NCI-H82 (cell line): ENCODE results near the gene OPRD1.
"Not testable (repeated sequence)": the region's sequence is repeated elsewhere in the genome, so short reads cannot be mapped to it uniquely, and the experiment has no call there.

Experiments
- DNase-seq: peaks from one replicate; lab custom pipeline; 2025; lab: John Stamatoyannopoulos, UW

Gene OPRD1

DNA sequence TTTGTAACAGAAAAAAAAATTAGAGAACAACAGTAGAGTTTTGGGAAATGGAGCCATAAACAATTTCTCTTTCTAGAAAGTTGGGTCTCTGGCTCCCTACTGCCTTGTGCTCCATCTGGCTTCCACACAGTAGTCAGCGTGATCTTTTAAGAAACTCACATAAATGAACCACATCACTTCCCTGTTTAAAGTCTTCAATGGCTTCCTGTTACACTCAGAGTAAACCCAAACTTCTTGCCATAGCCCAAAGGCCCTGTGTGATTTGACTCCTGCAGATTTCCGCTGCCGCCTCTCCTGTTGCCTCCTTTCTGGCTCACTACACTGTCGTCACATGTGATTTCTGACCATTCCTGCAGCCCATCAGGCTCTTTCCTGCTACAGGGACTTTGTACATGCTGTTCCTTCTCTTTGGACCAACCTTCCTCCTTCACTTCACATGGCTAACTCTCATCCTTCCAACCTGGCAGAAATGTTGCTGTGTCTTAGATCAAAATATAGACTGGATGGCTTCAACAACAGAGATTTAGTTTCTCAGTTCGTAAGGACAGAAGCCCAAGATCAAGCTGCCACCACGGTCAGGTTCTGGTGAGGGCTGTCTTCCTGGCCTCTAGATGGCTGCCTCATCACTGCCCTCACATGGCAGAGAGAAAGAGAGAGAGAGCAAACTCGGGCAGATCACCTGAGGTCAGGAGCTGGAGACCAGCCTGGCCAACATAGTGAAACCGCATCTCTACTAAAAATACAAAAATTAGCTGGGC is 34.0 kb downstream of the OPRD1 start:
- DNase-seq = peak; percentile 57

DNA sequence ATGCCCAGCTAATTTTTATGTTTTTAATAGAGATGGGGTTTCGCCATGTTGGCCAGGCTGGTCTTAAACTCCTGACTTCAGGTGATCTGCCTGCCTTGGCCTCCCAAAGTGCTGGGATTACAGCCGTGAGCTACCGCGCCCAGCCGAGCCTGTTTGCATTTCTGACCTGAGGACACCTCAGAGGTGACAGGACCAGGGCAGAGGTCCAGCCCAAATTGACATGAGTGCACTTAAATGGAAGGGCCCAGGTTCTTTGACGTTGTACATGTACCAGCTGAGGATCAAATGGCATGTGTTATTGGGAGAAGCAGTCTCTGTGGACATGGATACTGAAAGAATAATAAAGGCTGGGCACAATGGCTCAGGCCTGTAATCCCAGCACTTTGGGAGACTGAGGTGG is 35.2 kb downstream of the OPRD1 start:
- not testable (repeated sequence) for DNase-seq

DNA sequence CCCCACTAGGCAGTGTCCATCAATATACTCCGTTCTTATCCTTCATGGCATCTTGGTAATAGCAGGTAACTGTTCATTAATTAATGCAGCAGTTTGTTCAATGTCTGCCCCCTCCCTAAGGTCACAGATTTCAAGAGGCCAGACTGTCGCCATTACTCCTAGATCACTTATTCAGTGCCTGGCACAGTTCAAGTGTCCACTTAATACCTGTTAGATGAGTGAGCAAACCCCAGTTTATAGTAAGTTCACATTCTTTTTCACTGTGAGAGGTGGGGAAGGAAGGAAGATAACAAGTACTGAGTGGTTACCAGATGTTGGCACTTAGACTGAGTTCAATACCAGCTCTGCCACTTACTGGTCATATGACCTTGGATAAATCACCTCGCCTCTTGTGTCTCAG is 36.4 kb downstream of the OPRD1 start:
- no peak for DNase-seq

DNA sequence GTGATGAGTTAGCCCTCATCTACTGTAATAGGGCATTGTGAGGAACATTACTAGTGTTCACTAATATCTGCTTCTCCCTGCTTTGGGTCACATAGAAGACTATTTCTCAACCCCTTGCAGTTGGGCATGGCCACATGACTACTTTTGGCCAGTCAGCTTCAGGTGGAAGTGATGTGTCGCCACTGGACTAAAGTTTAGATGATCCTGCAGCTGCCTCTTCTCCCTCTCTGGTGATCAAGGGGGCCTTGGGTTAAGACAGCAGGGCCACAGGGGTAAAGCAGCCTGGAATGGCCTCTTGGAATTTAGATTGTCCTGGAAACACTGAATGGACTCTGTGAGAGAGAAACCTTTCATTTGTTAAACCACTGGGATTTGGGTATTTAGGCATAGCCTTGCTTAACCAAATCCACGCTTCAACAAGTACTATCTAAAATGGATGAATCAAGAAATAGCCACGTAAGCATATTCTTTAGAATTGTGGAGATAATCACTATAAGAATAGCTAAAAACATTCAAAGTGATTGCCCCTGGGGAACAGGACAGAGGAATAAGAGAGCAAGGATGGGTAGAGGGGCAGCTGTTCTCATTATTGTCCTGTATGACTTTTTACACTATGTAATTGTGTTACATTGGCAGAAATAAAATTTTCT is 41.2 kb downstream of the OPRD1 start:
- DNase-seq = no peak

DNA sequence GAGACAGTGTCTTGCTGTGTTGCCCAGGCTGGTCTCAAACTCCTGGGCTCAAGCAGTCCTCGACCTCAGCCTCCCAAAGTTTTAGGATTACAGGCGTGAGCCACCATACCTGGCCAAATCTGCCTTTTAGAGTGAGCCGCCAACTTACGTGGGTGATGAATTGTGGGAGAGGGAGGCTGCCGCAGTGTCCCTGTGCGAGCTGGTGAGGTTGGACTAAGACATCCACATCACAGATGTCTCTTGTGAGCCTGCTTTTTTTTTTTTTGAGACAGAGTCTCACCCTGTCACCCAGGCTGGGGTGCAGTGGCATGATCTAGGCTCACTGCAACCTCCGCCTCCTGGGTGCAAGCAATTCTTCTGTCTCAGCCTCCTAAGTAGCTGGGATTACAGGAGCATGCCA is 42.4 kb downstream of the OPRD1 start:
- DNase-seq = not testable (repeated sequence)

DNA sequence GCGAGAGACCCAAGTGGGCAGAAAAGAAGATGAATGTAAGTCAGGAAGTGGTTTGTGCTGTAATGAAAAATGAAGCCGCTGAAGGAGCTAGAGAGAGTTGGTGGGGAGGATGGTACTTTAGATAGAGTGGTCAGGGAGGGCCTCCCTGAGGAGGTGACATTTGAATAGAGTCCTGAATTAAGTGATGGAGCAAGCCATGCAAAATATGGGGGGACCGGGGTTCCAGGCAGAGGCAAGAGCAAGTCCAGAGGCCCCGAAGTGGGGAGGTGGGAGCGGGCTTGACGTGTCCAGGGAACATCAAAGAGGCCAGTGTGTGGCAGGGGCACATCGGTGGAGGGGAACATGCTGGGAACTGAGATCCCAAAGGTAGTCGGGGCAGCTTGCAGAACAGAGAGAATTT is 43.1 kb downstream of the OPRD1 start:
- no peak for DNase-seq

DNA sequence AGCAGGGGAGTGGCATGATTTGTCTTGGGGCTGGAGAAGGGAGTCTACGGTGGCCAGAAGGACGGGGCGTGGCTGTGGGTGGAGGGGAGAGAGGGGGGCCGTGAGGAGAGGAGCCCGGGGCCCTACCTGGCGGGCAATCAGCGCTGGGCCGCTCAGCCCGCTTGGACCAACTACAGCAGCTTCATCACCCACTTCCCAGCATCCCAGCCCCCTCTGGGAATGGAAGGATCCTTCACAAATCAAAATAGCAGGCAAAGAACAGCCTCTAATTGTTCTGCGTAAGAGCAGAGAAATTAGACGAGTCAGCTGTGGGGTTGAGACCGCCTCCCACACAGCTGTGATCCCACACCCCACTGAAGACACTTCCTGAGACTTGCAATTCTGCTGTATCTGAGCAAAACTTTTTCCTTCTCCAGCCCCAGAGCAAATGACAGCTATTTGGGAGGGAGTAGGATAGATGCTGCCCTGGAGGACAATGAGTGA is 43.5 kb downstream of the OPRD1 start:
- DNase-seq = peak; percentile 64

DNA sequence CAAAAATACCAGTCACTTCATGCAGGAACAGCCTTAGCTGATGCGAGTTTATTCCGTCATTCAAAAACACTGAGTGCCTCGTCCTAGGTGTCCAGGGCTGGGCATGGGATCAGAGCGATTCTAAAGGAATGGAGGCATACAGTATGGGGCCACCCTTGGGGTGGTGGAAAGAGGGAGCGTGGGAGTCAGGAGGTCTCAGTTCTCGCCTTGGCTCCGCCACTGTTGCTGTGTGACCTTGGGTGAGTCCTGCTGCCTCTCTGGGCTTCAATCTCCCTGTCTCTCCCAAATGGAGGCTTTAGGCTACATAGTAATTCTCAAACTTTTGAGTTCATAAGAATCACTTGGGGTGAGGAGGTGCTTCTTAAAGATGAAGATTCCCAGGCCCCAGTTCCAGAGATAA is 44.0 kb downstream of the OPRD1 start:
- DNase-seq = no peak

DNA sequence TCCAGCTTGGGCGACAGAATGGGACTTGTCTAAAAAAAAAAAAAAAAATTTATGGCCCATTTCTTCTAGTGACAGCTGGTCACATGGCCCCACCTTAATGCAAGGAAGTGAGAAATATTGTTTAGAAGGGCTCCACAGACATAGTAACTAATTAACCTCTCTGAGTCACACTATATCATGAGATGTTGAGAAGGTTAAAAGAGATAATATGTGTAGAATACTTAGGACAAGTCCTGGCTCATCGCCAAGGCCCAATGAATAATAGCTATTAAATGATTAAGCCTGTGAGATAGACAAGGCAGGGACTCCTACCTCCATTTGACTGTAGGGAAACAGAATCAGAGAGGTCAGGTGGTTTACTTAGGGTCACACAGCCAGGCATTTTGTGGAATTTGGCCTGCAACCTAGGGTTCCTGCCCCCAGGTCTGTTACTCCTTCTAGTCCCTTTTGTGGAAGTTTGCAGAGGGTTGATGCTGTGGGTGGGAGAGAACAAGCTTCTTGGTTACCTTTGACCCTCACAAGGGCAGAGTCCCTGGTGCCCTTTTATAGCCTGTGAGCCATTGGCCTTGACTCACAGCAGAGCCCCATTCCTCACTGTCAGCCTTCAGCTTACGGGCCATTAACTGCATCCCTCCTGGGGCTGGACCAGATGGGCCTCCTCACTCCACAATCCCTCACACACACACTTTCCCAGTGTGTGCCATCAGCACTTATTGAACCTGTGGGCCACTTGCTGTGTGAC is 48.5 kb downstream of the OPRD1 start:
- DNase-seq = peak; percentile 78

DNA sequence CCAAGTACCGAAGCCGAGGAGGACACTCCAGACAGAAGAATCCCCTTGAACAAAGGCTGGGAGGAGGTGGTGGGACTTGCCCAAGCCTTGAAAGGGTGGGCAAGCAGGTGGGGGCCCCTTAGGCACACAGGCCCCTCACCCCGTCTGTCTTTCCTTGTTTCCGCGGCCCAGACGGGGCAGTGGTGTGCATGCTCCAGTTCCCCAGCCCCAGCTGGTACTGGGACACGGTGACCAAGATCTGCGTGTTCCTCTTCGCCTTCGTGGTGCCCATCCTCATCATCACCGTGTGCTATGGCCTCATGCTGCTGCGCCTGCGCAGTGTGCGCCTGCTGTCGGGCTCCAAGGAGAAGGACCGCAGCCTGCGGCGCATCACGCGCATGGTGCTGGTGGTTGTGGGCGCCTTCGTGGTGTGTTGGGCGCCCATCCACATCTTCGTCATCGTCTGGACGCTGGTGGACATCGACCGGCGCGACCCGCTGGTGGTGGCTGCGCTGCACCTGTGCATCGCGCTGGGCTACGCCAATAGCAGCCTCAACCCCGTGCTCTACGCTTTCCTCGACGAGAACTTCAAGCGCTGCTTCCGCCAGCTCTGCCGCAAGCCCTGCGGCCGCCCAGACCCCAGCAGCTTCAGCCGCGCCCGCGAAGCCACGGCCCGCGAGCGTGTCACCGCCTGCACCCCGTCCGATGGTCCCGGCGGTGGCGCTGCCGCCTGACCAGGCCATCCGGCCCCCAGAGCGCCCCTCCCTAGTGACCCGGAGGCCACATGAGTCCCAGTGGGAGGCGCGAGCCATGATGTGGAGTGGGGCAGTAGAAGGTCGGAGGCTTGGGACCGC is 50.8 kb downstream of the OPRD1 start:
- no peak for DNase-seq

DNA sequence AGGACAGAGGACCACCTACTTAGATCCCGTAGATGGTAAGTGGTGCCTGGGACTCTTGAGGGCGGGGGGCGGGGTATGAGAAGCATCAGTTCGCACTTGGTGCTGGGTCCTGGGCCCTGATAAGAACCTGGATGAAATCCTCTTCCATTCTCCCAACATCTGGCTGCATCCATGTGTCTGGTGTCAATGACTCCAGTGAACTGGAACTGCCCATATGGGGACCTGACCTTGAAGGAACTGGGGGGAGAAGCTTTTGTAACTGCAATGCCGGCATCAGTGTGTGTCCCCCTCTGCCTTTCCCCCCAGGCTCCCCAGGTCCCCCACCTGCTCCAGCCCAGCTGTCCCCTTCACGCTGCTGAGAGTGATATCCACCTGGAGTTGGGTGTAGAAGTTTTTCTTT is 52.7 kb downstream of the OPRD1 start:
- peak; percentile 86 for DNase-seq

DNA sequence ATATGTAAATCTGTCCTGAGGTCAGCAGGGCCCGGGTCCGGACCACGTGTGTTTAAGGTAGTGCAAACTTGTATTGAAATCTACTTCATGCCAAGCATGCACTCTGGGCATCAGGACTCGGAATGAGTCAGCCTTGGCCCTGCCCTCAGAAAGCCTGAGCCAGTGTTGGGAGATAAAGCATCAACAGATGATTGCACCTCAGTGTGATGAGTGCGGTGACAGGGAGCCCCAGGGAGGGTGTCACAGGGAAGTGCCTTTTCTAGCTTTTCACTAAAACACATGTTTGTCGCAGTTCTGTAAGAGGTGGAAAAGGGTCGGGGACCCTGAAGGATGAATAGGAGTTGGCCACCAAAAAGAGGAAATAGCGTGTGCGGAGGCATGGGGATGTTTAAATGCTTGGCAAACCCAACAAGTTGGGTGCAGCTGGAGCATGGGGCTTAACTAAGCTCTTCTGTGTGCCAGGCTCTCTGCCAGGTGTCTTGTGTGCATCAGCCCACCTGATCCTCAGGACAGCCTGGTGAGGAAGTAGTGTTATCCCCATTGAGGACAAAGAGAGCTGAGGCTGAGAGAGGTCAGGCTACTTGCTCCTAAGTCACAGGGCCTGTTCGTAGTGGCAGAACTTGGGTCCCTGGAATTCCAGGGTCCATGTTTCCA is 54.2 kb downstream of the OPRD1 start:
- DNase-seq = no peak

DNA sequence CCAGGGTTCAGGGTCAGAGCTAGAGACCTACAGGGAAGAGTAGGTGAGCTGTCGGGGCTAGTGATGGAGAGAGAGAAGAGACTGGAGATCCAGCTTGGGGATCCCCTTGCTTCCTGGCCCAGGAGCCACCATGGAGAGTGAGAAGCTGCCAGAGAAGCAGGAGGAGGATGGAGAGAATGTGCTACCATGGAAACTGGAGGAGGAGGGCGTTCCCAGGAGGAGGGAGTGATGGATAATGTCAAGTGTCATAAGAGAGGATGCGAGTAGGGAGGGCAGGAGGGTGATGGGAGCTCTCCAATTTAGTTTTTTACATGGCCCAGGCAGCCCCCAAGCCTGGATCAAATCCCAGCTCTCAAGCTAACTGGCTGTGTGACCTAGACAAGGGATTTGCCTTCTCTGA is 55.9 kb downstream of the OPRD1 start:
- DNase-seq = no peak

DNA sequence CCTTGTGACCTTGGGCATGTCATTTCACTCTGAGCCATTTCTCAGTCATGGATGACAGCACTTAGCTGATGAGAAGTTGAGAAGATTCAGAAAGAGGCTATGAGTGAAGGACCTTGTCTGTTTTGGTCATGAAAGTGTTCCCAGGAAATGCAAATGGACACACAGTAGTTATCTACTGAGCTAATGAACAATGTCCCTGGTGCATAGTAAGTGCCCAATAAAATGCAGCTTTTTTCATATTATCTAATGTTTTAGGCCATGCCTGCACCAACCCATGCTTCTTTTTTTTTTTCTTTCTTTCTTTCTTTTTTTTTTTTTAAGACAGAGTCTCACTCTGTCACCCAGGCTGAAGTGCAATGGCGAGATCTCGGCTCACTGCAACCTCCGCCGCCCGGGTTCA is 58.0 kb downstream of the OPRD1 start:
- no peak for DNase-seq

DNA sequence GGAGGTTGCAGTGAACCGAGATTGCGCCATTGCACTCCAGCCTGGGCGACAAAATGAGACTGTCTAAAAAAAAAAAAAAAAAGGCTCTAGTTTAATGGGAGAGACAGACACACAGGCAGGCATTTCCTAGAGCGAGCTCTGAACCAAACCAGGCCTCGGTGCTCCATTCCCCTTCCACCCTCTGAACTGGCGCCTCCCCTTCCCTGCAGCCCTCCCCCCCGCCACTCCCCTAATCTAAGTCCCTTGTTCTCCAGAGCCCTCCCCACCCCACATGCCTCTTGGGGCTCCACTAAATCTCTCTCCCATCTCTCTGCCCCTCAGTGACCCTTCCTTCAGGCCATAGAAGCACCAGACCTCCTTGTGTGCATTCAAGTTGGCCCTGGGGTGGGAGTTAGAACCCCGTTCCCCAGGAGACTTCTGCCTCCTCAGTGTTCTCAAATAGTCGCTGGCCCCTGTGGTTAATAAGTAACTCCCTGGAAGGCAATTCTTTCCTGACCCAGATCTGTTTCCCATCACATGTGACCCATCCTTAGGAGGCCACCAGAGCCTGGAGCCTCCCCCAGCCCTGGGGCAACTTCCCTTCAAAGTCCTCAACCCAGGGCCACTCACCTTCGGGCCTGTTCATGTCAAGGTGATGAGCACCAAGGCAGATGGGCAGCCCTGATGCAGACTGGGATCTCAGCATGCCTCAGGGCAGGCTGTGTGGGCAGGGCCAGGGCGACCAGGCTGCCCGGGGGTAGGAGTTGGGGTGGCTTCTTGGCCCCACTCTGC is 59.8 kb downstream of the OPRD1 start:
- no peak for DNase-seq

DNA sequence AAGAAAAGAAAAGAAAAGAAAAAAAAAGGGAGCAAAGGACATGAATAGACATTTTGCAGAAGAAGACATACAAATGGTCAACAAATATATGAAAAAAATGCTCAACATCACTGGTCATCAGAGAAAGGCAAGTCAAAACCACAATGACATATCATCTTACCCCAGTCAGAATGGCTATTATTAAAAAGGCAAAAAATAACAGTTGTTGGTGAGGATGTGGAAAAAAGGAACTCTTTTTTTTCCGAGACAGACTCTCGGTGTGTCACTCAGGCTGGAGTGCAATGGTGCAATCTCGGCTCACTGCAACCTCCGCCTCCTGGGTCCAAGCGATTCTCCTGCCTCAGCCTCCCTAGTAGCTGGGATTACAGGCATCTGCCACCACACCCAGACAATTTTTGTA is 63.2 kb downstream of the OPRD1 start:
- DNase-seq = not testable (repeated sequence)

DNA sequence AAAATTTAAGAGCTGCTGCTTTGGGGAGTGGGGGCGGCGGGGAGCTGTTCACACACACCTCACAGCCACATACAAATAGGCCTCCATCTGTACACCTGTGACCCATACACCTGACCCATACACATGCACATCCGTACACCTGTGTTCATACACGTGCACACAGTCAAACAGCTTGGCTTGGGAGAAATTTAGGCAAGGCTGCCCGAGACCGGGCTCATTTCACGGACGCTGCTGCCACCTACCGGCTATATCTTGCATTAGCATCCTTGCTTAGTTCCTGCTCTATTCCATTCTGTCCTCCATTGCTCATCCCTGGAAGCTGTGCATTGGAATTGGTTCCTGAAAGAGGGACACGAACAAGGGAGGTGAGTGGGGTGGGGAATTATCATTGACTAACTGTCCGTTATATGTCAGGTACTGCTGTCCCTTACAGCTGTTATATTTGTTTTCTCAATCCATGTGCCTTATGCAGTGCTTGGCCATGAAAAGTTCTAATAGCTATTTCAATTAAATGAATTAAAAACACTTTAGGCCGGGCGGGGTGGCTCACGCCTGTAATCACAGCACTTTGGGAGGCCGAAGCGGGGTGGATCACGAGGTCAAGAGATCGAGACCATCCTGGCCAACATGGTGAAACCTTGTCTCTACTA is 65.3 kb downstream of the OPRD1 start:
- peak; percentile 90 for DNase-seq

DNA sequence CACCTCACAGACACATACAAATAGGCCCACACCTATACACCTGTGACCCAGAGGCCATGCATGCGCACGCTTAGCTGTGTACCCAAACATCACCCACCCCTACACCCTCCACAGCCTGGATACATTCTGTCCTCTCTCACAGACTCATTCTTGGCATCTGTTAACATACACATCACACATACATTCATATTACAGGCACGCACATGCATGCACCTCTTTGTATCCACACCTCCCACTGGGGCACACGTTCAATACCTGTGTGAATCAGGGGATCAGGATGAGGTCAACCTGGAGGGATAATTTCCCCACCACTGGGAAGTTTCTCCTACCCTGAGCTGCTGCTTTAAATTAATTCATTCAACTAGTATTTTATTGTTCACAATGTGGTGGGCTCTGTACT is 66.8 kb downstream of the OPRD1 start:
- no peak for DNase-seq

DNA sequence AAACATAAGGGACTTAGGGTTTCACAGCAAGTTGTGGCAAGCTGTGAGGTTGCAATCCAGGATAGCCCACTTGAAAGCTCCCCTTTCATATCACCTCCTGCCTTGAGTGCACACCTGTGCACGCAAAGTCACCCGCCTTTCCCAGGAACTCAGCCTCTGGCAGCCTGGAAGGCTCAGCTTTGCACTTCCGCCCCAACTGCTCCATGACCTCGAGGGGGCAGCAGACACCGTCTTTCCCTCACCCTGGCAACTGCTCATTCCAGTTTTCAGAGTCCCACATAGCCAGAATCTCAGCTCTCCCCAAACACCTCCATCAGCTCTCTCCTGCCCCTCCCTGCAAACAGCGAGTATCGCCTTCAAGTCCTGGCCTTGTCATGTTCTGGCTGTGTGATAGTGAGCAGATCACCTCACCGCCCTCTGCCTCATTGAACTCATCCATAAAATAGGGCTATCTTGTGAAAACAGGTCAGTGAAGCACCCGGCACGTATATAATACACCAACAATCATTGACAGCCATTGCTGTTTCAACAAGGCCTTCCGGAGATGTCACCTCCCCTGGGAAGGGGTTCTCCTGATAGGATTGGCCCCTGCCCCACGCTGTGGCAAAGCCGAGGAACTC is 70.1 kb downstream of the OPRD1 start:
- peak; percentile 96 for DNase-seq

DNA sequence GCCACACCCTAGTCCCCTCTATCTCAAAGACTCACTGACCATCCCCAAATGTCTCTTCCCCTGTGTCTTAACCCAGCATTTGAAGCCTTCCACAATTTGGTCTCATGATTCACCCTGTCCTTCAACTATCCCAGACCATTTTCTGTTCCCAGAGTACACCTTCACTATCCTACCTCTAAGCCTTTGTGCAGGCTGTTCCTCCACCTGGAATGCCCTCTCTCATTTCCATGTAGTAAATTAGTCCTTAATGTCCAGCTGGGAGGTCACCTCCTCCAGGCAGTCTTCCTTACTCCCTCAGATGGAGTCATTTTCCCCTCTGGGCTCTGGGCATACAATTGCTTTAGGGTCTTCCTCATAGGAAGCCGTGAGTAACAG is 71.3 kb downstream of the OPRD1 start:
- no peak for DNase-seq
